IPS-20b (cell line): ENCODE data around the gene POSTN.

Source experiments
- H3K27ac ChIP-seq: one replicate; pipeline ENCODE4 v1.5.1; 2013; ENCODE audit warnings: low read length
- H3K27me3 ChIP-seq: 2 replicates; pipeline ENCODE4 v1.6.1; 2013; ENCODE audit warnings: mild to moderate bottlenecking, low read length, inconsistent platforms; ENCODE audit not compliant: insufficient read depth
- H3K36me3 ChIP-seq: 2 replicates; pipeline ENCODE4 v1.6.1; 2013; ENCODE audit warnings: low read depth, mild to moderate bottlenecking, inconsistent platforms, low read length, moderate library complexity; ENCODE audit not compliant: insufficient read depth
- H3K4me1 ChIP-seq: 2 replicates; pipeline ENCODE4 v1.6.1; 2013; ENCODE audit warnings: mild to moderate bottlenecking, control low read depth, inconsistent platforms, low read length, moderate library complexity; ENCODE audit not compliant: insufficient read depth
- H3K4me3 ChIP-seq: 2 replicates; pipeline ENCODE4 v1.5.1; 2013; ENCODE audit warnings: mild to moderate bottlenecking, low read length, inconsistent platforms
- H3K9ac ChIP-seq: 2 replicates; pipeline ENCODE4 v1.6.1; 2013; ENCODE audit warnings: low read depth, mild to moderate bottlenecking, inconsistent platforms, low read length, moderate library complexity
- H3K9me3 ChIP-seq: 2 replicates; pipeline ENCODE4 v1.6.1; 2013; ENCODE audit warnings: mild to moderate bottlenecking, low read depth, low read length, inconsistent platforms; ENCODE audit not compliant: insufficient read depth

POSTN gene

DNA sequence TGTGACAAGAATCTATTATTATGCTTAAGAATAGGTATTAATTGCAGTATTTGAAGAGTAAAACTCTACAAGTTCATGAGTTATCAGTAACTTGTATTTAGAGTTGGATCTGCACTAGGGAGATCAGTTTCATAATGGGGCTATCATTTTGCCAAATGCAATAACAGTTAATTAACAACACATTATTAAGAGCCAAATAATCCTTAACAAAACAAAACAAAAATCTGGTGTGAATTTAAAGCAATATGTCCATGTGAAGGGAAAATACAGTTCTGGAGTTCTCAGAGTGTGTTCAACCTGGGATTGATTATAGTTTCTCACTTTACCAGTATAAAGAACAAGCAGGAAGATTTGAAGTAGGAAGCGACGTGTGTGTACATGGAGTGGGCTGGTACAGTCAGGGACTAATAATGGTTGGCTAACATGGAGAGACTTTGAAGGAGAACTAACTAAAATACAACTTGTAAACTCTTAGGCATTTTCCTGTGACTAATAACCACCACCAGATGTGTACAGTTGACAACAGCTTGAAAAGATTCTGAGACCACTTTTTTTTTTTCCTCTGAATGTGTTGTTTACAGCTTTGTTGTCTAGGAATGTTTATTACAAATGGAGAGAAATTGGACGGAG, 58.5 kb downstream of the POSTN start:
- Histone ChIP-seq H3K27me3 (no peaks in the 10 kb centered on the region), H3K4me1 (no peaks in the 10 kb centered on the region), H3K27ac (no peak overlapping the region), H3K9ac (no peak overlapping the region), H3K36me3 (no peaks in the 10 kb centered on the region), H3K4me3 (no peak overlapping the region), H3K9me3 (no peaks in the 10 kb centered on the region)

- Histone ChIP-seq H3K36me3 (no peaks in the 10 kb centered on the region), H3K9ac (no peak overlapping the region), H3K27ac (no peak overlapping the region), H3K27me3 (no peaks in the 10 kb centered on the region), H3K4me1 (no peaks in the 10 kb centered on the region), H3K9me3 (no peaks in the 10 kb centered on the region), H3K4me3 (no peak overlapping the region)
Observed at GRCh38 chr13:37539170-37539569, 59.4 kb downstream of the POSTN start.

GRCh38 chr13:37535501-37535900, 63.1 kb downstream of the POSTN start:
- no peak overlapping the region for H3K9ac ChIP-seq
- H3K4me1 ChIP-seq: no peaks in the 10 kb centered on the region
- H3K36me3 ChIP-seq: no peaks in the 10 kb centered on the region
- no peak overlapping the region for H3K27ac ChIP-seq
- no peak overlapping the region for H3K4me3 ChIP-seq
- 0 out of 2 replicates have a peak, but pooled peaks cover 2% of the 10 kb centered on the region for H3K9me3 ChIP-seq
- no peaks in the 10 kb centered on the region for H3K27me3 ChIP-seq

DNA sequence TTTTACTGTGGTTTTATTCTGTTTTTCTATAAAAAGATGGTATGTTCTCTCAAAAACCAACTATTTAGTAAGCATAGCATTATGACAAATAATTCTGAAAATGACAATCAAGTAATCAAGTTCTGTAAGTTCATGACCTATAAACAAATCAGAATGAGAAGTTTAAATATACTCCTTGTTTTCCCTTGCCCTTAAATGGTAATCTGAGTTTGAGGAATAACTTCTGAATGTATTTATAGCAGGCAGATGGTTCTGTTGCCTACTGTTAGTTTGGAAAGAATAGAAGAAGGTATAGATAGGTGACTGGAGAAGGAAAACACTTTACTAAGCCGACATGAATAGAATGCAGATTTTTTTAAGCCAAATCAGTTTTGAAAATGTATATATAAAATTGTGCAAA, 63.9 kb downstream of the POSTN start:
- Histone ChIP-seq H3K9ac (no peak overlapping the region), H3K36me3 (no peaks in the 10 kb centered on the region), H3K4me1 (no peaks in the 10 kb centered on the region), H3K9me3 (0 out of 2 replicates have a peak, but pooled peaks cover 2% of the 10 kb centered on the region), H3K27ac (no peak overlapping the region), H3K27me3 (no peaks in the 10 kb centered on the region), H3K4me3 (no peak overlapping the region)

- Histone ChIP-seq H3K27me3 (no peaks in the 10 kb centered on the region), H3K9me3 (0 out of 2 replicates have a peak, but pooled peaks cover 2% of the 10 kb centered on the region), H3K4me1 (no peaks in the 10 kb centered on the region), H3K27ac (no peak overlapping the region), H3K4me3 (no peak overlapping the region), H3K9ac (no peak overlapping the region), H3K36me3 (no peaks in the 10 kb centered on the region)
Observed at GRCh38 chr13:37534181-37534580, 64.4 kb downstream of the POSTN start.

- no peaks in the 10 kb centered on the region for H3K4me1 ChIP-seq
- no peaks in the 10 kb centered on the region for H3K27me3 ChIP-seq
- no peak overlapping the region for H3K4me3 ChIP-seq
- H3K9me3 ChIP-seq: 0 out of 2 replicates have a peak, but pooled peaks cover 2% of the 10 kb centered on the region
- no peak overlapping the region for H3K9ac ChIP-seq
- no peaks in the 10 kb centered on the region for H3K36me3 ChIP-seq
- H3K27ac ChIP-seq: no peak overlapping the region
Observed at GRCh38 chr13:37531049-37531448, 67.5 kb downstream of the POSTN start.

- Histone ChIP-seq H3K9ac (no peak overlapping the region), H3K27ac (no peak overlapping the region), H3K4me1 (no peaks in the 10 kb centered on the region), H3K36me3 (no peaks in the 10 kb centered on the region), H3K9me3 (0 out of 2 replicates have a peak, but pooled peaks cover 2% of the 10 kb centered on the region), H3K27me3 (no peaks in the 10 kb centered on the region), H3K4me3 (no peak overlapping the region)
Observed at GRCh38 chr13:37529751-37530385, 68.7 kb downstream of the POSTN start.

GRCh38 chr13:37526710-37527473, 71.7 kb downstream of the POSTN start:
- H3K4me3 ChIP-seq: no peak overlapping the region
- no peaks in the 10 kb centered on the region for H3K36me3 ChIP-seq
- 0 out of 2 replicates have a peak, but pooled peaks cover 2% of the 10 kb centered on the region for H3K9me3 ChIP-seq
- no peak overlapping the region for H3K9ac ChIP-seq
- H3K4me1 ChIP-seq: no peaks in the 10 kb centered on the region
- no peak overlapping the region for H3K27ac ChIP-seq
- H3K27me3 ChIP-seq: no peaks in the 10 kb centered on the region

- Histone ChIP-seq H3K4me1 (no peaks in the 10 kb centered on the region), H3K9ac (no peak overlapping the region), H3K9me3 (no peaks in the 10 kb centered on the region), H3K4me3 (no peak overlapping the region), H3K27me3 (no peaks in the 10 kb centered on the region), H3K27ac (no peak overlapping the region), H3K36me3 (no peaks in the 10 kb centered on the region)
Observed at GRCh38 chr13:37515226-37515625, 83.3 kb downstream of the POSTN start.
